Stimulated activated CD8-positive, alpha-beta memory T cell treated with anti-CD3 and anti-CD28 coated beads, Interleukin-2, amount 100 ng/mL, for 1 hour (primary cell): ENCODE results near the gene TMEM79.

Experiments used
- DNase-seq, 2 donors: peaks; one replicate each; pipeline ENCODE4 v3.0.0-alpha.2; 2020; ENCODE audit warnings: low read depth in 2 of 2

TMEM79 gene, protein sequence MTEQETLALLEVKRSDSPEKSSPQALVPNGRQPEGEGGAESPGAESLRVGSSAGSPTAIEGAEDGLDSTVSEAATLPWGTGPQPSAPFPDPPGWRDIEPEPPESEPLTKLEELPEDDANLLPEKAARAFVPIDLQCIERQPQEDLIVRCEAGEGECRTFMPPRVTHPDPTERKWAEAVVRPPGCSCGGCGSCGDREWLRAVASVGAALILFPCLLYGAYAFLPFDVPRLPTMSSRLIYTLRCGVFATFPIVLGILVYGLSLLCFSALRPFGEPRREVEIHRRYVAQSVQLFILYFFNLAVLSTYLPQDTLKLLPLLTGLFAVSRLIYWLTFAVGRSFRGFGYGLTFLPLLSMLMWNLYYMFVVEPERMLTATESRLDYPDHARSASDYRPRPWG

DNA sequence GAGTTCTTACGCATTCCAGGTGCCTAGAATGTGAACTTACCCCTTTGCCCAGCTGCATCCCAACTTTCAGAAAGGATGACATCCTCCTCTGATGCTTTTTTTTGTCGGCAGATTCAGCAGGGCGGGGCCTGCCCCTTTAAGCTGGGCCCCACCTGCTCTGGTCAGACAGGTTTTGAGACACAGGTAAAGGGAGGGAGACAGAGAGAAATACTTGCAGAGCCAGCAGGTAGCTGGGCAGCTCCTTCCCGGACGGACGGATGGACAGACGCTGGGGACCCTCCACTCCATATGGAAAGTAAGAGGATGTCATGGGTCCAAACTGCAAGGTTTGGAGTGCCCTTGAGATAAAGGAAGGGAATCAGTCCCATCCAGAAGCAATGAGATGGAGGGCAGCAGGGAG is at the start of gene TMEM79:
Gene TMEM79, plus strand, starts transcription at position 214 of the 400 bp plus-strand sequence. CDS start 902 bp downstream, outside the sequence.
- no peak for DNase-seq

DNA sequence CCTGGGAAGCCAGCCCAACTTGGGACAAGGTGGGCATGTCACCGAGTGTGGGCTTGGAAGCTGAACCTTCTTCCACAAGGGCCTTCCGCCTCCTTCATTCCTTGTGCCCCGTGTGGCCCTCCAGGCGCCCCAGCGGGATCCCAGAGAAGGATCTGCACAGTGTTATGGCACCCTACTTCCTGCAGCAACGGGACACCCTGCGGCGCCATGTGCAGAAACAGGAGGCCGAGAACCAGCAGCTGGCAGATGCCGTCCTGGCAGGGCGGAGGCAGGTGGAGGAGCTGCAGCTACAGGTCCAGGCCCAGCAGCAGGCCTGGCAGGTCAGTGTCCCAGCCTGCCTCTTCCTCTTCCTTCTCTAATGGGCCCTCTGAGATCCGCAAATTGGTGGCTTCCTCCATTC is 48.0 kb upstream of the TMEM79 start:
- no peak for DNase-seq

DNA sequence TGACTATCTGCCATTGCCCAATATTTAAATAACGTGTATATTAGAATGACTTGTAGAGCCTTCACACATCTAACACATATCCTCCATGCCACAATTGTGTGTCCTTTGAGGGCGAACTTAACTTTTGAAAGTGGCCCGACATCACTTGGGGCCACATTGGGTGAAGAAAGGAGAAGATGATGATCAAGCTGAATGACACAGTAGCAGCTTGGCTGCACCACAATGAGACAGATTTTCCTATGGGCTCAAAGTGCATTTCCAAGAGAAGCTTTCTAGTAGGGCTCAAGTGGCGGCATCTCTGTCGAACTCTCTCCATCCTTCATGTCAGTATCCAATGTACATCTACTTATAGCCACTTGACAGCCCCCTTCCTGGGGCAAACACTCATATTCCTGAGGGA is 45.9 kb upstream of the TMEM79 start:
- no peak for DNase-seq

DNA sequence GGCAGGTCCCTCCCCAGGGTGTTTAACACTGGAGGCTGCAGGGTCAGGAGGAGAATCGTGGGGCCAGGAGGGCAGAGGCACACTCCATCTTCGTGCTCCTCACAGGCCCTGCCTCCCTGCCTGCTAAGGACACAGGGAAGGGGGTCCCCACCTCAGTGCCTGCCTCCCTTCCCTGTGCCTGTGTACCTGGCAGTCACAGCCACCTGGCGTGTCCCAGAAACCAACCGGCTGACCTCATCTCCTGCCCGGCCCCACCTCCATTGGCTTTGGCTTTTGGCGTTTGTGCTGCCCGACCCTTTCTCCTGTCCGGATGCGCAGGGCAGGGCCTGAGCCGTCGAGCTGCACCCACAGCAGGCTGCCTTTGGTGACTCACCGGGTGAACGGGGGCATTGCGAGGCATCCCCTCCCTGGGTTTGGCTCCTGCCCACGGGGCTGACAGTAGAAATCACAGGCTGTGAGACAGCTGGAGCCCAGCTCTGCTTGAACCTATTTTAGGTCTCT is 42.8 kb upstream of the TMEM79 start:
- DNase-seq = no peak

DNA sequence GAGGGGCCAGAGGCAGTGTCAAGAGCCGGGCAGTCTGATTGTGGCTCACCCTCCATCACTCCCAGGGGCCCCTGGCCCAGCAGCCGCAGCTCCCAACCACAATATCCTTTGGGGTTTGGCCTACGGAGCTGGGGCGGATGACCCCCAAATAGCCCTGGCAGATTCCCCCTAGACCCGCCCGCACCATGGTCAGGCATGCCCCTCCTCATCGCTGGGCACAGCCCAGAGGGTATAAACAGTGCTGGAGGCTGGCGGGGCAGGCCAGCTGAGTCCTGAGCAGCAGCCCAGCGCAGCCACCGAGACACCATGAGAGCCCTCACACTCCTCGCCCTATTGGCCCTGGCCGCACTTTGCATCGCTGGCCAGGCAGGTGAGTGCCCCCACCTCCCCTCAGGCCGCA is 42.2 kb upstream of the TMEM79 start, which contains the start of gene BGLAP:
Gene BGLAP, plus strand, starts transcription at position 259 of the 400 bp plus-strand sequence. Its CDS starts 48 bp downstream, at position 307.
- no peak for DNase-seq

DNA sequence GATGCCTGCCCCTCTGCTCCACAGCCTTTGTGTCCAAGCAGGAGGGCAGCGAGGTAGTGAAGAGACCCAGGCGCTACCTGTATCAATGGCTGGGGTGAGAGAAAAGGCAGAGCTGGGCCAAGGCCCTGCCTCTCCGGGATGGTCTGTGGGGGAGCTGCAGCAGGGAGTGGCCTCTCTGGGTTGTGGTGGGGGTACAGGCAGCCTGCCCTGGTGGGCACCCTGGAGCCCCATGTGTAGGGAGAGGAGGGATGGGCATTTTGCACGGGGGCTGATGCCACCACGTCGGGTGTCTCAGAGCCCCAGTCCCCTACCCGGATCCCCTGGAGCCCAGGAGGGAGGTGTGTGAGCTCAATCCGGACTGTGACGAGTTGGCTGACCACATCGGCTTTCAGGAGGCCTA is 41.4 kb upstream of the TMEM79 start:
- DNase-seq = no peak

DNA sequence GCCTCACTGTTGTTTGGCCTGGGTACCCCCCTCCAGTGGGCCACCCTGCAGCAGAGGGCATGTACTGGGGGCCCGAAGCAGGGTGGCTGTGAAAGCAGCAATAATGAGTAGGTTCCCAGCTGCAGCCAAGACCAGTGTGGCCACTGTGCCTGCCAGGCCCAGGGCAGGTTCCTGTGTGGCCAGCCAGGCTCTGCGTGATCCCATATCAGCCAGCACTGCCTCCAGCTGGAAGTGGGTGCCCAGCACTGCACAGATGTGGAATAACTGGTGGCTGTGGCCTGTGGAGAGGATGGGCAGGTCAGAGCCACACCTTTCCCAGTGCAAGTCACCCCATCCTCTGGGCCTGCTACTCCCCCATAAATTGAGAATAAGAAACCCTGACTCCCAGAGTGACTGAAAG is 40.0 kb upstream of the TMEM79 start:
- DNase-seq = no peak

DNA sequence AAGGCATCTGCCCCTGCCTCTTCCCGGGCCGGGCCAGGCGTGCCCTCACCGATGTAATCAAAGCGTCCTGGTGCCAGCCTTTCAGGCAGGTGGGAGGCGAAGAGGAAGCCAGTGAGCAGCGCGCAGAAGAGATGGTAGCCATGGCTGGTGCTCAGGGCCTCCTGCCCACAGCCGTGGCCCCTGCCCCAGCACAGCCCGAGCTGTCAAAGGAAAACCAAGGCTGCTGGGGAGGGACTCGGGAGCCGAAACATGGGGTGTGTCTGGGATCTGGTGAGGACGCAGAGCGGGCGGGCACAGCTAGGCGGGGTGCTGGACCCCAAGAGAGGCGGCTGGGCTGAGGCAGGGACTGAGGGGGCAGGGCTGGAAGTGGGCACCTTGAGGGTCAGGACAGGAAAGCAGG is 39.4 kb upstream of the TMEM79 start:
- DNase-seq = no peak

DNA sequence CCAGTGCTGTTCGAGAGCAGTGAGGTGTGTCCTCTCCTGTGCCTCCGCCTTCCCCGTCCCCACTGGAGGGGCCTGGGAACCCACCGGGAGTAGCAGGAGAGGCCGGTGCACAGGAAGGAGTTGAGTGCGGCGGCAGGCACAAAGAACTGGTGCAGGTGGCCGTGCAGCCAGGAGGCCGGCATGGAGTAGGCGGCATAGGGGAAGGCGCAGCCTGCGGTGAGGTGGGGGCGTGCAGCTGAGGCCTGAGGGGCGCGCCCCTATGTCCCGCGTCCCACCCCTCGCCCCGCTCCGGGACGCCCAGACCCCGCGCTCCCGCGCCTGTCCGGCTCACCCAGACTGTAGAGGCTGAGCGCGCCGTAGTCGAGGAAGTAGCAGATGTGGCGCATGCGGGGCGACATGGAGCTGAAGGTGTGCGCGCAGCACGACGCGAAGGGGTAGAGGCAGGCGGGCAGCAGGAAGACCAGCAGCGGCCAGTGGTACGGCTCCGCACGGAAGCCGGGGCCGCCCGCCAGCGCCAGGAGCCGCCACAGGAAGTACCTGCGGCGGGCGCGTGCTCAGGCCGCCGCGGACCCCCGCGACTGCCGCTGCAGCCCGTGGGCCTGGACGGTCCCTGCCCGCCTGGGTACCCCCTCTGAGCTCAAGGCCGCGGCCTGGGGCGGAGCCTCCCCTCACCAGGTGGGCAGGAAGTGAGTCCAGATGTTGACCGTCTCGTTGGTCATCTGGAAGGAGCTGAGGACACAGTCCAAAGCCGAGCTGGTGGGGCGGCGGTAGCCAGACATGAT is 38.5 kb upstream of the TMEM79 start:
- DNase-seq = no peak

DNA sequence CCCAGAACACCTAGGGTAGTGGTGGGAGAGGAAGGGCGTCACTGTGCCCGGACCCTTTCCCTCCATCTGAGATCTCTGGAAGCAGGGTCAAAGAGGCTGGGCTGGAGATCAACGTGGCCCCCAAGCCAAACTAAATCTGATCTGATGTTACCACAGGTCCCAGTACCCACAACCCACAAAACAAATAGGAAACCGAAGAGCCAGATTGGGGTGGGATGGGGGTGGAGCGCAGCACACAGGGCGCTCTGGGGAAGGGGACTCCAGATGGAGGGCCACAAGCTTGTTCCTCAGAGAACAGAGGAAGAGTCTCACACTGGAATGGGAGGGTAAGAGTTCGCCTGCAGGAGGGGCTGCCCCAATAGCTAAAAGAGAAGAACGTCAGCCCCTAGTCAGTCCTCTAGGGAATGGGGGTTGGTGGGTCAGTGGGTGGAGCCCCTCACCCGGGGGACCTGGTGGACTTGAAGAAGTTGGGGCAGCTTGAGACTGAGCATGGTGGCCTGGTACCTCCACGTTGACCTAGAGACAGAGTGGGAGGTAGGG is 37.8 kb upstream of the TMEM79 start:
- no peak for DNase-seq

DNA sequence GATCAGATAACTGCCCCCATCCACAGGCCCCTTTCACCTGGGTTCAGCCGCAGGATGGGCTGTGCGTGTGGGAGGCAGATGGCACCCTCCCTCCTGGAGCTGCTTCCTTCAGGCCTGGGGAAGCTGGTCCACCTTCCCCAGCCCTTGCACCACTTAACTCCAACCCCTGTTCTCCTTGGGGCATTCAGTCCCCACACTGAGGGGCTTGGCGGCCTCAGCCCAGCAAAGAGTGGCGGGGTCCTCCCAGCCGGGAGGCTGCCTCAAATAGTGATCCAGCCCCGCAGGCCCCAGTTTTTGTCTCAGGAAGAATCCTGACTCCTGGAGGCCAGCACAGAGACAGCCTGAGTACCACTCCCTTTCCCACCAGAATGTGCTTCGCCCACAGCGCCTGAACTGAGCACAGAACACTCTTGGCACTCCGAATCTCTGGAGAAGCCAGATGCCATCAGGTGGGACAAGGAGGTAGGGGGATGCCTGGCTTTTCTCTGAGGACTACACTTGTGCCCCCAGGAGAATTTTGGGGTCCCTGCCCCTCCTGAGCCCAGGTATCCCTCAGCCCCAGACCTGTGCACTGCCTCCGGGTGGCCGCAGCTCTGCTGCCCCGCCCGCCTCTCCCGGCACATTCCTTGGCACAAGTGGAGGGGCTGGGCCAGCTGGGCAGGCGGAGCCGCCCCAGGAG is 37.2 kb upstream of the TMEM79 start:
- DNase-seq = no peak

DNA sequence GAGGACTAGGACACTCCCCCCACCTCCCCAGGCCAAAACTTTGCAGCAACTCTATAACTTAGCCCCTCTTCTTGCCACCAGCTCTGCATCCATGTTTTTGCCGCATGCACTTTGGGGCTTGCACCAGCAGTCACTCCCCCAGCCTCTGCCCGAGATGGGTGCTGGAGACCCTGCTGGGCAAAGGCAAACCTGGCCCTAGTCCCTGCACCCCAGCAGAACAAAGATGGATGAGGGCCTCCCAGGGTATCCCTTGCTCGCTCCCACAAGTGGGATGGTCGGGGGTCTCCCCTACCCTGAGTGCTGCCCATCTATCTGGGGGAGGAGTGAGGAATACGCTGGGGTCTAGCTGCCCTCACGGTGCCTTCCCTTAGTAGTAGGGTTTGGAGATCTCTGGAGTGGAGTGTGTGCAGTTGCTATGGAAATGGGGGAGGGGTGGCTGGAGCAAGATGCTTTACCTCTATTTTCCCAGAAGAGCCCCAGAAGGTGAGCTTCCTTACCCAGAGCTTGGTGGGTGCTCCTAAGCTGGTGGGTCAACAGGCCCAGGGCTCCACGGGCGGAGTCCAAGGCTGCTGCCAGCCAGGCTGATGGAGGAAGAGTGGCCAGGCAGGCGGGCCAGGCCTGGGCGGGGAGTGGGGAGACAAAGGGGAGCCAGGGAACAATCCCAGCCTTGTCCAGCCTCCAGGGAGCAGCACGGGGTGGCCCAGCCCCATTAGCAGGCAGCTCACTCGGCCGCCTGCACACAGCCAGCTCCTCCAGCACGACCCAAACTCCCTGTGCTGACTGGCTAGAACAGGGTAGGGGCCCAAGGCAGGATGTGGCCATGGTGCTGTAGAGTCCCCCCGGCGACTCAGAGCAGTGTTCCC is 36.4 kb upstream of the TMEM79 start, which contains the start of gene PAQR6:
Gene PAQR6, minus strand, starts transcription at position 597 of the 863 bp plus-strand sequence. CDS start 1,325 bp downstream, outside the sequence.
- DNase-seq = no peak

DNA sequence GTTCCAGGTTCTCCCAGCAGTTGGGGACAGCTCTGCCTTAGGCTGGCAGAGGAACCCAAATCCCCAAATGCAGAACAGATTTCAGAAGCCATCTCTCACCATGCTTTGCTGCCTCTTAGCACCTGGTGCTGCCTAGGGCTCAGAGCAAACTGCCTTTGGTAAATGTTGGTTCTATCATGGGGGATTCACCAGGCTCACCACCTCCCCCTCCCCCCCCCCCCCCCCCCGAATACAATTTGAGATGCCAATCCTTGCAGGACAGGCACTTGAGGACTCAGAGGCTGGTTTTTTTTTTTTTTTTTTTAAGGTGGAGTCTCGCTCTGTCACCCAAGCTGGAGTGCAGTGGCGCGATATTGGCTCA is 35.8 kb upstream of the TMEM79 start:
- DNase-seq = no peak

DNA sequence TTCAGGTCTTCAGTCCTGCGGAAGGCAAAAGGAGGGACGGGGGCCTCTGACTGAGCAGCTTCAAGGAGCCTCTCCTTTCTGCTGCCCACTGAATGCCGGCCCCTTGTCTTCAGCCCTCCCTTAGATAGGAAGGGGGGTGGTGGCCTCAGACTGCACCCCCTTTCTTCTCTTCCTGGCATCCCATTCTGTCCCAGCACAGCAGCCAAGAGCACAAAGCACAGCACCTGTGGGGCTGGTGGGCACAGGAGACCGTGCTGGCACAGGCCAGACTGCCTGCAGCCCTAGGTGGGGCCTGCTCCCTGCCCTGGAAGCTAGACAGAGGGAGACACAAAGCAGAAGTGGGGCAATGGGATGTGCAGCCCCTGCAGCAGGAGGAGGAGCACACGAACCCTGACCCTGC is 34.5 kb upstream of the TMEM79 start:
- DNase-seq = no peak

DNA sequence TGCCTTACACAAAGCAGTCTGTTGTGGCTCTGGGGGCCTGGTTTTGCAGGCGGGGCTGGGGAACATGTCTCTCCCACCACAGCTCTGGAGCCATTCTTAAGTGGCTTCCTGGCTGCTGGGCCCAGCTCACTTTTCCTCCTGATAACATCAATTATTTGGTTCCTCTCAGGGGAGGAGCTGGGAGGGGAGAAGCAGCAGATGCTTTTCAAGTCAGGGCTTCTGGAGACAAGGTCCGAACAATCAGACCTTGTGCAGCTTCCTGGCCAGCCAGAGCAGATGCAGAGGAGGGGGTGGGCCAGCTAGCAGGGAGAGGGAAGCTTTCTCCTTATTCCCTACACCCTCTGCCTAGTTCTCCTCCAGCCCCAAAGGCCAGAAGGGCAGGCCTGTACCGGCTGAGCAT is 32.6 kb upstream of the TMEM79 start:
- no peak for DNase-seq

DNA sequence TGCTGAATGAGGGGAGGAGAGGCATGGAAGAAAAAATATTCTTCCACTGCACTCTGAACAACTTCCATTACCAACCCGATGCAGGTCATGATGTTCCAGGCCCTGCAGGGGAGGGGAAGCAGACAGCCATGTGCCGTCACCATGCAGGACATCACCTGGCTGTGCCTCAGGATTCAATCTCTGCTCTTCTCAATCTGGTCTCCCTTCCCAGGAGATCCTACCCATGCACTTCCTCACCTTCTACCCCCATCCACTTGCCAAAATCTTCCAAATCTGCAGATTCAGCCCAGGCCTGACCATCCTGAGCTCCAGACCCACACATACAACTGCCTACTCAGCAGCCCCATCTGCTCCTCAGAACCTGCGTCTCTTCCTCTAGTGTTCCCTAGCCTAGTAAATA is 30.5 kb upstream of the TMEM79 start:
- no peak for DNase-seq

DNA sequence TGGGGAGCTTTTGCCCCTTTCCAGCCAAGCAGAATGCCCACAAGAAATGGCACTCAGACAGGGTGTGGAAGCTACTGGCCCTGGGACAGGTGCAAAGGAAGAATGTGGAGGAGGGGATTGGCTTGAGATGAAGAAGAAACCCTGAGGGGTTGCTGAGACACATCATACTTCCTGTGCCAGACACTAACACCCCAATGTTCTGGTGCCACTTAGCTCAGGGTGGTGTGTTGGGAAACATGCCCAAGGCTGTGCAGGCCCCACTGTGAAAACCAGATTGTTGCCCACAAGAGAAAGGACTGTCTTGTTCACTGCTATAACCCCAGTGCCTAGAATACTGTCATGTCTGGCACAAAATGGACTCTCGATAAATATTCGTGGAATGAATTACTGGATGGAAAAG is 26.4 kb upstream of the TMEM79 start:
- DNase-seq = no peak

DNA sequence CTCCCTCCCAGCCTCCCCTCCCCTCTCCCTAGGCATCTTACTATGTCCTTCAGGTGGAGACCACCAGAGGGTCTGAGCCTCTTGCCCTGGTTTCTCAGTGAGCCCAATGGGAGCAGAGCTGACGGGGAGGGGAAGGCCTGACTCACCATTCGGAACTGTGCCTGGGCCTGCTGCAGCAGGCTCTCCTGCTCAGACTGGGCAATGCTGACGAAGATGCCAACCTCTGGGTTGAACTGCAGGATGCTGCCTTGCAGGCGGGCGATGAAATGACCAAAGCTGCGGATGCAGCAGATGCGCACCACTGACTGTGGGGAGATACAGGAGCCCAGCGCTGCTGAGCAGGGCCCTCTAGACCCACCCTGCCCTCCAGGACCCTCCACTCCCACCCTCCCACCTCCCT is 25.3 kb upstream of the TMEM79 start:
- DNase-seq = no peak

DNA sequence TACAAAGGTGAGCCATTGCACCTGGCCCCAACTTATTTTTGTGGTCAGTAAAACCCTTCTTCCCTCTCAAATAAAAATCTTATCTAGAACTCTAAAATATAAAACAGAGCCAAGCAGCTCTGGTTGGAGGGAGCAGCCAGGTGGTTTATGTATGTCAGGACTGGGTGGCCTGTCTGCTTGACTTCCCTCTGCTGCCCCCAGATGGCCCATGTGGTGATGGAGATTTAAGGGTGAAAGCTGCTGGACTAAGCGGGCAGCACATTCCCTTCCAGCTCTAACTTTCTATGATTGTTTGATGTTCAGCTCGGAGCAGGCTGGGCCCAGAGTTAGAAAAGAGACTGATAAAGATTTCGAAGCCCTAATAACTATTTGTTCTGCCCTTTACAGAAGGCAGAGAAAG is 24.3 kb upstream of the TMEM79 start:
- DNase-seq = no peak

DNA sequence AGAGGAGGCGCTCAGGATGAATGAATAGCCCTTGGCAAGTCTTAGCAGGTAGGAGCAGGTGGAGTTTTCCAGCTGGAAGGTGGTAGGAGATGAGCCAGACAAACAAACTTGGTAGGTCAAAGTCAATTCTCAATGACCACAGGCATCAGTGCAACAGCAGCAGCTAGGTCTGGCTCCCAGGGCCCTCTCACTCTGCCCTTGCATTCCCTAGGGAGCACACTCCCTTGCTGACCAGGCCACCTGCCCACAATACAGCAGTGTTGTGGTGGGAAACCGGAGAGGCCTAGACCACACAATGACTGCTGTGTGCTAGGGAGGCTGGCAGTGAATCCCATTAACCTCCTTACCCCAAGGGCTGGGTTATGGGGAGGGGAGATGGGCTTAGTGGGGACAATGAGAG is 23.2 kb upstream of the TMEM79 start:
- DNase-seq = no peak
